H1 (cell line): Measurements from ENCODE around the gene TPRKB.

Source experiments
- EGR1 ChIP-seq: IDR thresholded peaks from 2 replicates; pipeline ENCODE4 v1.6.1; 2011; ENCODE audit warnings: low read depth, low read length, borderline replicate concordance
- EZH2 ChIP-seq: fragments of 200-600 bp; sonication (generic); IDR thresholded peaks from 2 replicates; pipeline ENCODE4 v1.7.1; 2012; ENCODE audit warnings: low read depth, mild to moderate bottlenecking, moderate library complexity, low read length, inconsistent platforms; ENCODE audit not compliant: severe bottlenecking
- HDAC6 ChIP-seq: IDR thresholded peaks from one replicate; pipeline ENCODE4 v1.7.1; 2012; ENCODE audit warnings: low read depth, mild to moderate bottlenecking, inconsistent platforms, low read length, moderate library complexity
- JUN ChIP-seq: IDR thresholded peaks from 2 replicates; pipeline ENCODE4 v1.6.1; 2011; ENCODE audit warnings: low read depth, mild to moderate bottlenecking, improper control_type of control experiment, low read length
- POLR2A ChIP-seq, 2 experiments: IDR thresholded peaks; 1 replicate in 1 of 2; 2 replicates in 1 of 2; pipeline ENCODE4 v1.6.1; 2011; ENCODE audit warnings: low read depth in 2 of 2, low read length in 2 of 2, mild to moderate bottlenecking in 2 of 2; ENCODE audit errors: control extremely low read depth in 1 of 2
- POLR2AphosphoS5 ChIP-seq: IDR thresholded peaks from 2 replicates; pipeline ENCODE4 v1.6.1; 2011; ENCODE audit warnings: low read depth, low read length
- RNF2 ChIP-seq: fragments of 200-900, 300-1000 bp; sonication (generic); IDR thresholded peaks from 2 replicates; pipeline ENCODE4 v1.7.1; 2016; ENCODE audit warnings: borderline replicate concordance, low read depth, mild to moderate bottlenecking, antibody characterized with exemption, low read length; ENCODE audit not compliant: poor library complexity, severe bottlenecking; ENCODE audit errors: missing control alignments
- SP1 ChIP-seq: IDR thresholded peaks from 2 replicates; pipeline ENCODE4 v1.6.1; 2011; ENCODE audit warnings: low read depth, low read length
- YY1 ChIP-seq: IDR thresholded peaks from 2 replicates; pipeline ENCODE4 v1.6.1; 2011; ENCODE audit warnings: low read depth, mild to moderate bottlenecking, low read length
- TF ChIP-seq, protein P1 (sequence below), 3 experiments: IDR thresholded peaks; 1 replicate in 2 of 3; 2 replicates in 1 of 3; pipeline versions ENCODE4 v1.5.1 to v1.6.1; 2011; ENCODE audit warnings: low read length in 3 of 3, mild to moderate bottlenecking in 3 of 3, inconsistent platforms in 2 of 3, low read depth in 1 of 3, moderate library complexity in 1 of 3; ENCODE audit not compliant: insufficient read depth in 1 of 3; ENCODE audit errors: control extremely low read depth in 1 of 3
- TF ChIP-seq, protein P2 (sequence below): IDR thresholded peaks from 2 replicates; pipeline ENCODE4 v1.6.1; 2012; ENCODE audit warnings: inconsistent platforms
- TF ChIP-seq, protein P3 (sequence below): IDR thresholded peaks from 2 replicates; pipeline ENCODE4 v1.6.1; 2012; ENCODE audit warnings: inconsistent platforms

DNA sequence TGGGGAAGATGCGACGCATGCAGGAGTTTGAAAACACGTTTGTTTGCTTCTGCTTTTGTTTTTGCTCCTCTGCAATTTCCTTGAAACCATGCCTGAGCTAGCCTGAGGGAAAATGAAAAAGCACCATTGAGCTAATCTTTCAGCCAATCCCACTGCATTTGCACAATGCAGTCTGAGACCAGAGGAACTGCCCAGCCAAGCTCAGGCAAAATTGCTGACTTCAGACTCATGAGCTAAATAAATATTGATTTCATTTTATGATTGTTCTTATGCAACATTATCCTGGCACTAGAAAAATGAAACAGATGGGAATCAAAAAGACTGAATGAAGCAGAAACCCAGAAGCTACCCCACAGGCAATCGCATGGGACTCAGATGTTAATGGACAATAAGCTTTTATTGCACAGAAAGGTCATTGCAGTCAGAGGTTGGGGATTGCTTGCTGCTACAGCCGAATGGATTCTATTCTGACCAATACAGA, 37.0 kb downstream of the TPRKB start:
- TF ChIP-seq, protein P1, sequence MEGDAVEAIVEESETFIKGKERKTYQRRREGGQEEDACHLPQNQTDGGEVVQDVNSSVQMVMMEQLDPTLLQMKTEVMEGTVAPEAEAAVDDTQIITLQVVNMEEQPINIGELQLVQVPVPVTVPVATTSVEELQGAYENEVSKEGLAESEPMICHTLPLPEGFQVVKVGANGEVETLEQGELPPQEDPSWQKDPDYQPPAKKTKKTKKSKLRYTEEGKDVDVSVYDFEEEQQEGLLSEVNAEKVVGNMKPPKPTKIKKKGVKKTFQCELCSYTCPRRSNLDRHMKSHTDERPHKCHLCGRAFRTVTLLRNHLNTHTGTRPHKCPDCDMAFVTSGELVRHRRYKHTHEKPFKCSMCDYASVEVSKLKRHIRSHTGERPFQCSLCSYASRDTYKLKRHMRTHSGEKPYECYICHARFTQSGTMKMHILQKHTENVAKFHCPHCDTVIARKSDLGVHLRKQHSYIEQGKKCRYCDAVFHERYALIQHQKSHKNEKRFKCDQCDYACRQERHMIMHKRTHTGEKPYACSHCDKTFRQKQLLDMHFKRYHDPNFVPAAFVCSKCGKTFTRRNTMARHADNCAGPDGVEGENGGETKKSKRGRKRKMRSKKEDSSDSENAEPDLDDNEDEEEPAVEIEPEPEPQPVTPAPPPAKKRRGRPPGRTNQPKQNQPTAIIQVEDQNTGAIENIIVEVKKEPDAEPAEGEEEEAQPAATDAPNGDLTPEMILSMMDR (IDR thresholded peaks at IDR 0.05; ENCODE audit: control extremely low read depth in 1 of 3, insufficient read depth in 1 of 3, low read depth in 1 of 3, low read length in 3 of 3), result no peak
- TF ChIP-seq JUN (no peak), EZH2 (no peak), YY1 (no peak), EGR1 (no peak), POLR2AphosphoS5 (no peak), POLR2A (IDR thresholded peaks at IDR 0.05; ENCODE audit: control extremely low read depth in 1 of 2, low read depth in 2 of 2, low read length in 2 of 2) (no peak), RNF2 (no peak), SP1 (no peak), HDAC6 (no peak)
- TF ChIP-seq, protein P2, sequence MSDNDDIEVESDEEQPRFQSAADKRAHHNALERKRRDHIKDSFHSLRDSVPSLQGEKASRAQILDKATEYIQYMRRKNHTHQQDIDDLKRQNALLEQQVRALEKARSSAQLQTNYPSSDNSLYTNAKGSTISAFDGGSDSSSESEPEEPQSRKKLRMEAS, result no peak
- TF ChIP-seq, protein P3, sequence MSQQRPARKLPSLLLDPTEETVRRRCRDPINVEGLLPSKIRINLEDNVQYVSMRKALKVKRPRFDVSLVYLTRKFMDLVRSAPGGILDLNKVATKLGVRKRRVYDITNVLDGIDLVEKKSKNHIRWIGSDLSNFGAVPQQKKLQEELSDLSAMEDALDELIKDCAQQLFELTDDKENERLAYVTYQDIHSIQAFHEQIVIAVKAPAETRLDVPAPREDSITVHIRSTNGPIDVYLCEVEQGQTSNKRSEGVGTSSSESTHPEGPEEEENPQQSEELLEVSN, result no peak
